HG02840 (cell line): ENCODE data around the gene HHATL.
"Not testable (repeated sequence)": the region's sequence is repeated elsewhere in the genome, so short reads cannot be mapped to it uniquely, and the experiment has no call there.

Experiments
- ATAC-seq: cut with Tn5 transposase; IDR thresholded peaks from one replicate; pipeline ENCODE4 v1.9.1; 2021; ENCODE audit warnings: mild to moderate bottlenecking, moderate library complexity, moderate number of reproducible peaks; ENCODE audit not compliant: unreplicated experiment, low FRiP score

HHATL gene

GRCh38 chr3:42735019-42735418 lies 32.4 kb upstream of the HHATL start:
- no peak for ATAC-seq

GRCh38 chr3:42734263-42734860 lies 31.8 kb upstream of the HHATL start:
- ATAC-seq = no peak

GRCh38 chr3:42733501-42734262 lies 31.1 kb upstream of the HHATL start:
- no peak for ATAC-seq

GRCh38 chr3:42732829-42733459 lies 30.3 kb upstream of the HHATL start:
- no peak for ATAC-seq

GRCh38 chr3:42732196-42732828 lies 29.7 kb upstream of the HHATL start:
- no peak for ATAC-seq

- ATAC-seq = no peak
These were observed 29.0 kb upstream of the HHATL start for GRCh38 chr3:42731476-42732195.

- ATAC-seq = no peak
These were observed 28.3 kb upstream of the HHATL start for GRCh38 chr3:42730706-42731420.

GRCh38 chr3:42730294-42730693 lies 27.7 kb upstream of the HHATL start:
- no peak for ATAC-seq

- no peak for ATAC-seq
These were observed 27.0 kb upstream of the HHATL start for GRCh38 chr3:42729404-42730145.

GRCh38 chr3:42728668-42729364 lies 26.2 kb upstream of the HHATL start:
- ATAC-seq = no peak

GRCh38 chr3:42728056-42728455 lies 25.5 kb upstream of the HHATL start:
- no peak for ATAC-seq

- no peak for ATAC-seq
These were observed 22.9 kb upstream of the HHATL start for GRCh38 chr3:42725454-42725853.

- ATAC-seq = no peak
These were observed 20.6 kb upstream of the HHATL start for GRCh38 chr3:42723219-42723618.

- not testable (repeated sequence) for ATAC-seq
These were observed 19.8 kb upstream of the HHATL start for GRCh38 chr3:42722442-42722841.

GRCh38 chr3:42721690-42722089 lies 19.1 kb upstream of the HHATL start:
- no peak for ATAC-seq

- no peak for ATAC-seq
These were observed 17.5 kb upstream of the HHATL start for GRCh38 chr3:42720126-42720525.

GRCh38 chr3:42719002-42719401 lies 16.4 kb upstream of the HHATL start:
- ATAC-seq = no peak

GRCh38 chr3:42718338-42718737 lies 15.7 kb upstream of the HHATL start:
- ATAC-seq = no peak

- ATAC-seq = no peak
These were observed 14.7 kb upstream of the HHATL start for GRCh38 chr3:42717306-42717705.
